HG03521 (cell line): ENCODE results near the gene NTM.

Experiments
- ATAC-seq: cut with Tn5 transposase; IDR thresholded peaks from one replicate; pipeline ENCODE4 v1.9.1; 2021; ENCODE audit warnings: mild to moderate bottlenecking, moderate library complexity; ENCODE audit not compliant: unreplicated experiment

NTM gene

DNA sequence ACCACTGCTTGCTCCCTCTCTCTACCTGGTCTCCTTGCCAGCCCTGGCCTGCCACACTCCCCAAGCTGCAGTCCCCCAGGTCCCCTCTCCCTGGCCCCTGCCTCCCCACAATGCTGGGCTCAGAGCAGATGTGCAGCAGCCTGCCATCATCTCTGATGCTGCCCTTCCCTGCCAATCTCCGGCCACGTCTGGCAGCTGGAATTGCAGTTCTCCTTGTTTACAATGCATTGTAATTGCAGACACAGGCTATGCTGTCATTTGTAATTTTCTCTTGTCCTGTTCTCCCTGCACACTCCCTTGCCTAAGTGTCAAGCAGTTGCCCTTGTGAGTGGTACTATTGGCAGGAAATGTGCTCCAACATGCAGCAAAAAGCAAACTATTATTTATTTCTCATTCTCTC, 222.3 kb downstream of the NTM start:
- ATAC-seq: no peak

DNA sequence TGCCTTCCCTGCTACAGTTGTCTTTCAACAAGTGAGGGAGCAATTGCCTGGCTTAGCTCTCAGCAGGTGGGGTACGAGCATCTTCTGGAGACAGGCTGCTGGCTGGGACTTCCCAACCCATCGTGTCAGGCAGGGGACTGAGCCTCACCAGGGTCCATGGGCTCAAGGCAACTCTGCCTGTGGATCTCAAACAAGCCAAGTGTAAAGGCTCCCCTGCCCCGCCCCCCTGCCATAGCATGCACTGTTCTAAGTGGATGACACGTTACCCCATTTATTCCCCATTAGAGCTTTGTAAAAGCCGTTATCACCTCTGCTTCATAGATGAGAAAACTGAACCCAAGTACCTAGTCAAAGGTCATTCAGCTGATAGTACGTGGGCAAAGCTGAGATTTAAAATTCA, 222.9 kb downstream of the NTM start:
- ATAC-seq: no peak

DNA sequence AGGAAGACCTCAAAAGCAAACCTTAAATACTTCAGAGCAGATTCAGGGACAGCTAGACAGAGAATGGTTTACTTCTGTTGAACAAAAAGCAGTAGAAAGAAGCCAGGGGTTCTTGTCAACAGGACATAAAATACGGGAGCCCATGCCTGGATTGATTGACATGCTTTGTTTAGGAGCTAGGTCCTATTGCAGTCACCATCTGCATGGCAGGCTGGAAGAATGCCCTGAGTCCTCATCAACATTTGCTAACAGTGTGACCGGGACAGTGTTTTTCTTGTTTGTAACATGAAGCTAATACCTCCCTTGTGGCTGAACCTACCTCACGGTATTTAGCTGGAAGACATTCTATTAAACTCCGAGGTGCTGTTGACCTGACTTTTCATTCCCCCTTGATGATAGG, 225.4 kb downstream of the NTM start:
- no peak for ATAC-seq

DNA sequence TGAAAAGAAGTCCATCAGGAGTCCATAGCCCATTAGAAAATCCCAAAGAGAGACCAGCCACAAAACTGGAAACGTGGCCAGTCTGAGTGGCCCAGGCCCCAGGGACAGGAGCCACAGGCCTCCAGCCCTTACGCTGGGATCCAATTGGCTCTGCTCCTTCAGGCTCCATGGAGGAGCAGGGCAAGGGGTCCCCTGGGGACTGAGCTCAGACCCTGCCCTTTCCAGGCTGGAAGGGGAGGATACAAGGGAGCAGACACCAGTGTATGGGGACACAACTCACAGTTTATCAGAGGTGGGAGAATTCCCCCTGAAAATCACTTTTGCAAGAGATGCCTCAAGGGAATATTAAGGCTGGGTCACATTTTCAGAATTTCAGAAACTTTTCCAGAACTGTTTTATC, 227.5 kb downstream of the NTM start:
- ATAC-seq: no peak

DNA sequence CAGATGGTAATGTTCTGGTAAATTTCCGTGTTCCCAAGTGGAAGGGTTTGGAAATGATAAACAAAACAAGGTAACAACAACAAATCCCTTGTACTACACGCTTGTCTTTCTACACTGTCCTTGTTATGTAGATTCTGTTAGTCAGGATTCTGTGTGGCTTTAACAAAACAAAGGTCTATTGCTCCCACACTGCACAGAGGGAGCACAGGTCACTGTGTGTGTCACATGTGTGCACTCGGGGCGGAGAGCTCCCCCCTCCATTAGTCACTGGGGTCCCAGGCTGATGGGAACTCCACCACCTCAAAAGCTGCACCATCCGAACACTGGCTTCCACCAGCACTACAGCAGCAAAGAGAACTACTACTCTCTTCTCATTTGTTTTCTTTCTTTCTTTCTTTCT, 227.9 kb downstream of the NTM start:
- ATAC-seq: no peak

DNA sequence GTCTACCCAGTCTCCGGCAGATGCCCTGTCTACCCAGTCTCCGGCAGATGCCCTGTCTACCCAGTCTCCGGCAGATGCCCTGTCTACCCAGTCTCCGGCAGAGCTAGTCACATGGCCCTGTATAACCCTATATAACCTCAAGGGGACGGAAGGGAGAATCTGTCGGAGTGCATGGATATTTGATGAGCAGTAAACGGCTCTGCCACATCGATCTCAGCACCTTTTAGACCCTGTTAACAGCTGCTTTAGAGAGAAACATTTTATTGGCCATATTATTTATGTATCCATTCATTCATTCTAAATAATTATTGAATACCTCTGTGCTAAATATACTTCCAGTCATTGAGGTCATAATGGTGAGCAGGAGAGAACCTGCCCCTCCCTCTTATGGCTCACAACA, 228.9 kb downstream of the NTM start:
- no peak for ATAC-seq

DNA sequence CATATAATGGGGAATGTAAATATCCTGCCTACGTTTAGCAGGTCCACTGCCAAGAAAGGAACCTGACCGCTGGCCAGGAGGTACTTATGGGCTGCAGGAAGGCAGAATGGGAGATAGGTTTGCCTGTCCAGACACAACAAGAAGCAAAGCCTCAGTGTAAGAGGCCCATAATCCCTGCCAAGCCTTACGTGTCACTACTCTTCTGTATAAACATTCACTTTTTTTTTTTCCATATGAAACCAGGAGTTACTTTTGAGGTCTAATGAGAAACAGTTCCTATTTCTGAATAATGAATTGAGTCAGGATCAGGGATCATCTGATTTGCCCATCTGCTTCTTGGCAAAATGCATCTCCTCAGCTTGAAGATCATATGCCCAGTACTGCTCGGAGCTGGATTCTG, 230.2 kb downstream of the NTM start:
- no peak for ATAC-seq

DNA sequence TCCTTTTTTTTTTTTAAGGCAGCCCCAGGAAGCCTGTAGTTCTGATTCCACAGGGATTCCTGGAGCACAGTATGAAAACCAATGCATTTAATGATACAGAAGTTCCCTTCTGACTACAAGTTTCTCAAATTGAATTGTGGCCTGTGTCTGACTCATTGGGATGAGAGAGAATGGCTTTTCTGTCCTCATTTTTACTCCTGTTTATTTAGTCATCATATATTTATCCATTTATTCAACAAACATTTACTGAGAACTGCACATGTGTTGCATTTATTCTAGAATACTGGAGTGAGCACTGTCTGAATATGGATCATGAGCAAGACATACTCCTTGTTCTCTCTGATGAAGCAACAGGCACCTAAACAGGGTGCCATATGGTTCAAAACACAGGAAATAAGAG, 231.2 kb downstream of the NTM start:
- ATAC-seq: no peak

DNA sequence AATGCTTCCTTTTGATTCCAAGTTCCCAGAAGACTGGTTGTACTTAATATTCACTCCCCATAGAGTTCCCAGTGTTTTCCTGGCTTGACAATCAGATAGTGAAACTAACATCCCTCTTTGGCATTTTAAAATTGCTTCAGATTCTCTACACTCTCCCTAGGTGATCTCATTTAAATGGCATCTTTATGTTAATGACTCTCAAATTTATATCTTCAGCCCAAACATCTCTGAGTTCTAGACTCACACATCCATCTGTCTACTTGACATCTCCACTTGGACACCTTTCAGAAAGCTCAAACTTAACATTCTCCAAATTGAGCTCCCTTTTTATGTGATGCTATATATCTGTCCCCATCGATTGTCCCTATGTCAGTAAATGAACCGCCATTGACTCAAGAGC, 232.0 kb downstream of the NTM start:
- ATAC-seq: no peak

DNA sequence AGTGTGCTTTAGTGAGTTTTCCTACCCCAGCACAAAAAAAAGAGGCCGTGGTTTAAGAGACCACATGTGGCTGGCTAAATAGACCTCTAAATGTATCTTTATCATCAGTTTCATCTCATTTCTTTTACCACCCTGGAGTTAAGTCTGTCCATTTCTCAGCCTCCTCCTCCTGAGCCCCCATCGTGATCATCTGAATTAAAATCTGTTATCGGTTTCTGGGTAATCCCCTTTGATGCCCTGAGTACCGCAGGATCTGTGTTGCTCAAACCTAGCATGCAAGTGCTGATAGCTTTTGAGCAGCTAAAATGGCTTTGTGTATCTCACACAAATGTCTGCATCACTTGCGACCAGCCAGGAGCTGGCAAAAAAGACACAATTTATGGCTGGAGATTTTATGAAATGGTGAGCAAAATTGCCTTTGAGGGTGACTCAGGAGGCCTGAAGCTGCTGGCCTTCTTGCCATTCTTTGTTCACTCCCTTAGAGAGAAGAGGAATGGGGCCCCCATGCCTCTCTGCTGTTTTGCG, 236.5 kb downstream of the NTM start:
- ATAC-seq: no peak

DNA sequence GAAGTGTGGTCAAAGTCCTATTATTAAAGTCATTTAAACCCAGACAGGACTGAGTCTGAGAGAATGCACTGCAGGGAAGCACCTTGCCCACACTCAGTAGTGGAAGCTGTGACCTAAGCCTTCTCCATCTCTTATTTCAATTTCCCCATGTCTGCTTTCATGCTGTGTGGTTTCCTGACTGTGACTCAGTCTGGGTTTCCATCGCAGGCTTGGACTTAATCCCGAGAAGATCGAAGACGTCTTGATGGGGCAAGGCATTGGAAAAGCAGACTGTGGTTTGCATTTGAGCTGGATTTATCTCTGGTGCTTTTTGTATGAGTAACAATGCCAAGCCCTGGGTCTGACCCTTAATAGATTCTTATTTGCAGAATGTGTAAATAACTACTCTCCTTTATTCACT, 238.9 kb downstream of the NTM start:
- no peak for ATAC-seq

DNA sequence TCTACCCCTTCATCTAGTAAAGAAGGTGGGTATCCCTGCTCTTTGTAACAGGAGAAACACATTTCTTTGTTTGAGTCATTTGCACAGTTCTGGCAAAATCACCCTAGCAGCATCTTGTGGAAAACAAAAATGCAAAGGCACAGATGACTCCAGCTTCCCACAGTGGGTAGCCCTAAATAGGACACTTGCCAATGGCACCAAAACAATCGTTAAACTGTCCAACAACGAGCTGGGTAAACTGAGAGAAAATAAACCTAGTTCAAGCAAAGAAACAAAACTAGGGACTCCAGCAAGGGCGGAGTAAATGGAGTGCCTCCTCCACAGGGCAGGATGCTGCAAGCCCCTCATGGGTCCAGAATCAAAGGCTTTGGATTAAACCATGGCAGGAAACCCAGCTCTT, 239.5 kb downstream of the NTM start:
- ATAC-seq: no peak

DNA sequence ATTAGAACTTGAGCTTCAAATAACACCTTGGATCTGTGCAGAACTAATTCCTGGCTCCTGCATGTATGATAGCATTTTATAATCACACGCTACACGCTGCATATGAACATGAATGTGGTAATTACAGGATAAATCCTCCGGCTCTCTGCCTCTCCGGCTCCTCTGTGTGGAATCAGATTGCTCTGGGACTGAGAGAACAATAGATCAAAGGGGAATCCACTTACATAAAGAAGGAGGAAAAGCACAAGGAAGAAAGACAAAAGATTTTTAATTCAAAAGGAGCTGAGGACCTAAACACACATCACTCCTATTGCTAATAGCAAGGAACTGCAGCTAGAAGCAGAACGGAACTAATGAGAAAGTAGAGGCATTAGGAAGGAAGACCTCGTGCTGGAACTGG, 240.9 kb downstream of the NTM start:
- ATAC-seq: no peak

DNA sequence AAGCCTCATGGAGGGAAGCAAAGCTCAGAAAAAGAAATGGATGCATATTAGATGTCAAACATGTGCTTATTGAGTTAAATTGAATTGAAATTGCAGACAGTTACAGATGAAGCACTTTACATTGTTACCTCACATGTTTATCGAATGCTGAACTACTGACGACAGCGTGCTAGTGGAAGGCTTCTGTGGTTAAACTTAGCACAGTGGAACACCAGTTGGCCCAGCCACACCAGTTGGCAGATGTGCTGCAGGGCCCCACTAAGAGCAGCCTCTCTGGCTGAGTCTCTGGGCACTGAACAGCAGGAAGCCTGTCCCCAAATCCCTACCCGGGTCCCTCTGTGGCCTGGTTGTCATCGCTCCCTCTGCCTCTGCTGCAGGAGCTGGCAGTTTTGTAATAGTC, 242.1 kb downstream of the NTM start:
- no peak for ATAC-seq

DNA sequence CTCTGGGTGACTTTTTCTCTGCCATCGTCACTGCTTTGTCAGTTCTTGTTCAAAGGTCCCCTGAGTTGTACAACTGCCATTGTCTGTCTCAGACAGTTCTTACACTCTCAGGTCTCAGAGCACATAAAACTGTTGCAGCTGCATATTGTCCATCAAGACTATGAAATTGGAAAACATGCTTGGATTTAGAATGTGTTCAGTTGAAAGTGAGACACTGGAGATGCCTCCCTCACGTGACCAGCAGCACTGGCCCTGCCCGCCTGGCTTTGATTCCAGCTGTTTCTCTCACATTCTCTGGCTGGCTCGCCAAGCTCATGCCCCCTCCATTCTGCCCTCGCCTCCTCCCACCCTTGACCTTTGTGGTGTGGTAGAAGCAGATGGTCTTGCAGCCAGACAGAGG, 244.2 kb downstream of the NTM start:
- no peak for ATAC-seq

DNA sequence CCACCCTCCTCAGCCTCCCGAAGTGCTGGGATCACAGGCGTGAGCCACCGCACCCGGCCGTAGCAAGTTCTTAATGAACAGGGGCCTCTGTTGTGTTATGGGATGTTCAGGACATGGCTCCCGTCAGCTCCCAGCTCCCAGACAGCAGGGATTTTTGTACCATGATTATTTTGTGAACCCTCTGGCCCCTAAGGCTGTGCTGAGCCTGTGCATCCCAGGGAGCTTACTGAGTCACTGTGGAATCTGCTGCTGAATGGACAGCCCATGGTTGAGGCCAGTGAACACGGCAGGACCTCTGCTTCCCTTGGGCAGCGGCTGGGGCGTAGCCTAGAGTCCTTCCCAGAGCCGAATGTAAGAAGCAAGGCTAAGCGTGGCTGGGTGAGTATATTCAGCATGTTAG, 245.2 kb downstream of the NTM start:
- ATAC-seq: no peak

DNA sequence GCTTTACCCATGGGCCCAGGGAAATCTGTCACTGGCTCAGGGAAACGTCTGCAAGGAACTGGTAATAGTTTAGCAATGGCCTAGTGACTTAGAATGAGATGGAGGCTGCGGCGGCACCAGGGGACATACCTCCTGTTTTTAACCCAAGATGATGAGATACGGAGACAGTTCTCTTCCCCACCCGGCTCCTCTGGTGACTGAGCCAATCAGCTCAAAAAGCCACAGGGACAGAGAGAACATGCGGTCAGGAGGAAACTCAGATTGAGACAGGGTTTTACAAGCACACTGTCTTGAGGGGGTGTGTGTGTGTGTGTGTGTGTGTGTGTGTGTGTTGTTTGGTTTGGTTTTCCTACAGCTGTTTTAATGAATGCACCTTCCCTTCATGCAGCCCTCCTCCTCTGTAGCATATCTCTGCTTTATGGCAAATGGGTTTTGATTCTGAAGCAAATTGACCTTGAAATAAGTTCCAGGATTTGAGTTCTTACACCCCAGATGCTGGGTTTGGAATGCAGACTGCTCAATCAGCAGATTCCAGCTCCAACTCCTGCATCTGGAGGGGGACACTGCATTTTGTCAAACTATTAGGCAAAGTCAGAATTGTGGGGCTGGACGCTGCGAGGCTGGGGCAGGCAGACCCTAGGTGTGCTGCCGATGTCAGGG, 246.2 kb downstream of the NTM start:
- no peak for ATAC-seq

DNA sequence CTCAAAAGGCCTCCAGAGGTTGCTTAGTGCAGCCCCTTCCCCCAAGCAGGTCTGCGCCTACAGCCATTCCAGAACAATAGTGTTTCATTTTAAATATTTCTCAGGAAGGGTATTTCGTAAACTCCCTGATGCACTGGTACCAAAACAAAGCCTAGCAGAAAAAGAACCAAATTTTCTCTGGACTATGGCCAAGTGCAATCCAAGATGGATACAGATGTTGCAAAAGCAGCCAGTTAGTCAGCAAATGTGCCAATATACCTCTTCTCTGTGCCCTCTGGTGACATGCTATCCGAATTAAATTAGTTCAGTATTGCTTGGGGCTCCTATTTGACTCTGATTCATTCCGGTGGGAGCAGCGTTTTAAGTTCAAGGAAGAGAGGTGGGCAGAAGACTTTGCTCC, 247.8 kb downstream of the NTM start:
- no peak for ATAC-seq

DNA sequence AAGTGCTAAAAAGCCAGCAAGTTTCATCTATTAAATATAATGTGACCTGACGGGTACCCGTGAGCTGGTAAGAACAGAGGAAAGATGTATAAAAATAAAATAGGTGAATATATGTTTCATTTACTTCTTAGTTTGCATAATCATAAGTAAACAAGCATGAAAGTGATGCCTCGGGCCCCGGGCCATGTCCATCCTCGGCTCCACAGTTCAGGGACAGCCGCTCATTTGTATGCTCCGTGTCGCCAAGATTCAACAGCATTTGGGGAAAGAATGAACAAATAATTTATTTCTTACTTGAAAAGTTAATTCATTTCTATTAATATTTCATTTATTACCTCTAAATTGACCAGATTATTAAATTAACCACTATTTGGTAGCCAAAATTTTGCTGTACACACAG, 251.8 kb downstream of the NTM start:
- no peak for ATAC-seq

DNA sequence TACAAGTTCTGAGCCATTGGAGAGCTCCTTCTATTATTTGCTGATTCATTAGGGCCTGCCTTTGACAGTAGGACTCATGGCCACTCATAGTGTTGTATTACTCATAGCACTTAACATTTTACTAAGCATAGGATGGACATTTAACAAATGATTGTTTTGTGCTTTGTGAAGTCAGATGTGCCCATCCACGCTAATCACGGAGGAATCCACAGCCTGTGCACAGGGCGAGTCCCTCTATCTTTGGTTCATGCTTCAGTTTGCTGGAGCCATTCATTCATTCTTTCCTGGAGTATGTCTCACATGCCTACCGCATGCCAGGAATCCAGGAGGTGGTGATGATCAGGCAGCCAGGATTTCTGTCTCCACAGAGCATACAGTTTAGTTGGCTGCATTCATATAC, 254.1 kb downstream of the NTM start:
- no peak for ATAC-seq

DNA sequence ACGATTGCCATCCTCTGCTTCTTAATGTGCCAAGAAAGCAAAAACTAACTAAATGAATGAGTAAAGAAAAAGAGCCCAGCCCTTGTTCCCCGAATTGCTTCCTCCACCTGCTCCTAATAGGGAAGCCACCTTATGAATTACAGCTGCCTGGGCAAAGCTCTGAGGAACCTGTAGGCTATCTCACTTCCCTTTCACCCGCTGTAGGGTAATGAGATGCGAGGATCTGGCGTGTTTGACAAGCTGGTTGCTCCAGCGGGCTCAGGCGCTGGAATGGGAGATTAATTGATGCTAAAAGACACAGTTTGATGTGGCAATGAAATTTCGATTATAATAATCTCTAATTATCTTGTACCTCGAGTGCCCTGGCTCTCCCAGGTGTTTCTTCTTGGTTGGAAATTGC, 256.4 kb downstream of the NTM start:
- no peak for ATAC-seq

DNA sequence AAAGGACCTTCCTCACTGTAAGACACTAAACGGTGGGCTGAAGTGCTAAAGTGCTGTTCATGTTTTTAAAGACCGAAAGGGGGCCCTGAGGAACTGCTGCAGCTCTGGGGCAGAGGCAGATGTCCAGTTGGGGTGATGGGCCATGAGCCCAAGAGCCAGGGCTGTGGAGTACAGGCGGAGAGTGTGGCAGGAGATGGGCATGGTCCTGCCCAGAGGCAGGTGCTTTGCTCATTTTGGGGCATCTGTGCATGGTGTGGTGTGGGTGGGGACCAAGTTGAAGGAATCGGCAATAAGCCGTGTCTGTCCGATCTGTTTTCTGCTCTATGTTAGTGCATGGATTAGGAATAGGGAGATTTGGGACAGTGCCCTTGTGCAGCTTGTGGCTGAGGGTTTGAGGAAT, 258.3 kb downstream of the NTM start:
- no peak for ATAC-seq

DNA sequence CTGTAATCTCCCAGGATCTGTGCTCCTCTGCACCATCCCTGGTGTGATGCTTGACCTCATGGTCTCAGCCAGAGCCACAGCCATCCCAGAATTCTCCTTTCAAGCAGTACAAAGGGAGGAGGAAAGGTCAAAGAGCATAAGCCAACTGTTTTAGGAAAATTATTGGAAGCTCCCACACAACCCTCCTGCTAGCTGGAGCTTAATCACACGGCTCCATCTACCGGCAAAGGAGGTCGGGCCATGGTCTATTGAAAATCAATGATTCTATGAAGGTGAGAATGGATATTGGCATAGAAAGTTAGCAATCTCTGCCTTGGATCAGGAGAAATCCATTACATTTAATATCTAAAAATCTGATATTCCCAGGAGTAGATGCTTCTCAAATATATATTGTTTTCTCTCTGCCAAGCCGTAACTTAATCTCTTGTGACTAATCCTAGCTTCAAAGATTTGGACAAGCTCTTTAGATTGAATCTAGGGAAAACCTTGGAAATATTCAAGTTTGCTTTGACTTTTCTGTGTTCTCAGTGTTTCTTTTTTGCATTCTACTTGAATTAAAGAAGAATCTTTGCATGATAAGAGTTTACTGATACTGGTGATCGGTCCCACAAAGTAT, 259.6 kb downstream of the NTM start:
- ATAC-seq: no peak
